GM18507 (cell line): ENCODE results near the gene CDADC1.

ENCODE experiments used
- DNase-seq: peaks from one replicate; pipeline ENCODE4 v3.0.0; 2011; ENCODE audit warnings: low read depth; ENCODE audit not compliant: insufficient read length; ENCODE audit errors: extremely low spot score
- FAIRE-seq: peaks from 2 replicates; lab custom pipeline; 2011; peaks lifted over from hg19 to GRCh38; lab: Jason Lieb, UNC

CDADC1 gene

DNA sequence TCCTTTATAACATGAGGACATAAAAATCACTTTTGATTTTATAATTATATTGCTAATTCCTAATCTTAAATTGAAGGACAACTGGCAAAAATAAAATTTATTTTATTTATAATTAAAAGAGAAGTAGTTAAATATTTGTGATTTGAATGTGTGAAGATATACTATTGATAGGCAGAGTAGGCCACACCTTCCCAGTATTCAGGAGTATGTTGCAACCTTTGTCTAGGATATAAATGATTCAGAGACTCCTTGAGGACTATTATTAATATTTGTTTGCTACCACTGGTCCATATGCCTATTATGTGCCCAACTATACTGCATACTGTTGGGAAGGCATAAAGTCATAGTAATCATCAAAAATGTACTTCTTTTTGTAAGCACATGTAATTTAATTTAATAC is 94.2 kb downstream of the CDADC1 start:
- no peak for FAIRE-seq

DNA sequence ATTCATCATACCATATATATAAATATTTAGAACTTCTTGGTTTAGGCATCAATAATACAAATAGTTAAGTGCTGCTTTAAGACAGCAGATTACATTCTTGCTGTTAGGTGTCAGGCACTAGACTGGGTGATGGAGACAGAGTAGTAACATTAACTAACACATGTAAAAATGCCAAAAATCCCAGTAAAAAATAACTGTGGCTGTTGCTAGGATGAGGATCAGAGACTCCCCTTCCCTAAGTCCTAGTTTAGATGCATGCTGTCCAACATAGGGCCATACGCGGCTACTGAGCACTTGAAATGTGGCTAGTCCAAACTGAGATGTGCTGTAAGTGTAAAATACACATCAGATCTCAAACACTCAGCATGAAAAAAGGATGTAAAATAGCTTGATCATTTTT is 94.7 kb downstream of the CDADC1 start:
- FAIRE-seq (no peak), DNase-seq (no peak)

More for the DNA sequence above, 94.2 kb downstream of the CDADC1 start:
- DNase-seq: no peak
